ENCODE data around the gene XG. TPM values are rescaled to one million over a fixed set of nuclear protein-coding genes. Genes with fewer than 3 reads are reported as not detected.
"Not testable (repeated sequence)": the region's sequence is repeated elsewhere in the genome, so short reads cannot be mapped to it uniquely, and the experiment has no call there.

Gene XG
- total RNA-seq, 1 experiment from 2014 or later, result not detected

DNA sequence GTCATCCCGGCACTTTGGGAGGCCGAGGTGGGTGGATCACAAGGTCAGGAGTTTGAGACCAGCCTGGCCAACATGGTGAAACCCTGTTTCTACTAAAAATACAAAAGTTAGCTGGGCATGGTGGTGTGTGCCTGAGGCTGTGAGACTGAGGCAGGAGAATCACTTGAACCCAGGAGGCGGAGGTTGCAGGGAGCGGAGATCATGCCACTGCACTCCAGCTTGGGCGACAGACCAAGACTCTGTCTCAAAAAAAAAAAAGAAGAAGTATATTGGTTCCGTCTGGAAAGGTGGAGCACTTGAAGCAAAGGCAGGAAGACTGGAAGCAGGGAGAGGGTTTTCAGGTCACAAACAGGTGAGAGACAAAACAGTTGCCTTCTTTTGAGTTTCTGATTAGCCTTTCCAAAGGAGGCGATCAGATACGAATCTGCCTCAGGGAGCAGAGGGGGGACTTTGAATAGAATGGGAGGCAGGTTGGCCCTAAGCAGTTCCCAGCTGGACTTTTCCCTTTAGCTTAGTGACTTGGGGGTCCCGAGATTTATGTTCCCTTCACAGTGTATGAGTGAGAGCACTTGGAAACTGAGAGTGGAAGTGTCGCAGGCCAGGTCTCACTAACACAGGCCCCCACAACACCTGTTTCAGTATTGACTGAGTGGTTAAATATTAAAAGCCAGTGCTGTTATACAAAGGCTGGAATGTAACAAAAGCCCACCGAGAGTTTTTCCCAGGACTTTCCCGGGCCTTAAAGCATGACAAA, 28.8 kb downstream of the XG start:
- not testable (repeated sequence) for H3K27ac ChIP-seq; H3K4me3 ChIP-seq; H3K4me1 ChIP-seq (replicated peaks); H3K27me3 ChIP-seq (replicated peaks); H3K36me3 ChIP-seq; DNase-seq (ENCODE audit: low read depth in 1 of 2, low spot score in 2 of 2); H3K9me3 ChIP-seq (replicated peaks)

DNA sequence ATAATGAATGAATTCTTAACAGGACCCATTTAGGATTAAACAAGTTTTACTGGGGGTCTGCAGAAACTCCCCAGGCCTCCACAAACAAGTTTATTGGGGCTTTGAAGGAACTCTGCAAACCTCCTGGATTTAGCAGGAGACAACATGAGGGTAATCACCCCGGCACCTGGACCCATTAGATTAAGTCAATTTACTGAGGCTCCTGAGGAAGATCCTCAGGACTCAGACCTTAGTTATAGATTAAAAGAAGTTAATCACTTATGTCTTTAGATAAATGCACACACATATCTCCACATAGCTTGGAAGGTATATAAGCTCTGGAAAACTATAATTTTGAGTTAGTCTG, 29.4 kb downstream of the XG start:
- DNase-seq (ENCODE audit: low read depth in 1 of 2, low spot score in 2 of 2), result no peak
- H3K4me3 ChIP-seq, result no peak overlapping the region
- H3K27me3 ChIP-seq (replicated peaks), result no peaks in the 10 kb centered on the region
- H3K36me3 ChIP-seq, result no peaks in the 10 kb centered on the region
- H3K27ac ChIP-seq, result no peak overlapping the region
- no peaks in the 10 kb centered on the region for H3K9me3 ChIP-seq (replicated peaks)
- no peaks in the 10 kb centered on the region for H3K4me1 ChIP-seq (replicated peaks)

- Histone ChIP-seq H3K27me3 (replicated peaks) (no peaks in the 10 kb centered on the region), H3K36me3 (no peaks in the 10 kb centered on the region), H3K27ac (no peak overlapping the region), H3K4me1 (replicated peaks) (no peaks in the 10 kb centered on the region), H3K9me3 (replicated peaks) (no peaks in the 10 kb centered on the region), H3K4me3 (no peak overlapping the region)
- no peak for DNase-seq (ENCODE audit: low read depth in 1 of 2, low spot score in 2 of 2)
Measured at GRCh38 chrX:2781698-2782097, 29.9 kb downstream of the XG start.

GRCh38 chrX:2782171-2782570, 30.3 kb downstream of the XG start:
- no peaks in the 10 kb centered on the region for H3K4me1 ChIP-seq (replicated peaks)
- DNase-seq (ENCODE audit: low read depth in 1 of 2, low spot score in 2 of 2), result no peak

GRCh38 chrX:2782778-2783177, 30.9 kb downstream of the XG start:
- no peak overlapping the region for H3K4me3 ChIP-seq
- no peak for DNase-seq (ENCODE audit: low read depth in 1 of 2, low spot score in 2 of 2)
- no peaks in the 10 kb centered on the region for H3K4me1 ChIP-seq (replicated peaks)
- H3K9me3 ChIP-seq (replicated peaks), result no peaks in the 10 kb centered on the region
- no peaks in the 10 kb centered on the region for H3K36me3 ChIP-seq
- no peak overlapping the region for H3K27ac ChIP-seq
- H3K27me3 ChIP-seq (replicated peaks), result no peaks in the 10 kb centered on the region

More at GRCh38 chrX:2782171-2782570, 30.3 kb downstream of the XG start:
- H3K4me3 ChIP-seq, result no peak overlapping the region
- H3K9me3 ChIP-seq (replicated peaks), result no peaks in the 10 kb centered on the region
- H3K27me3 ChIP-seq (replicated peaks), result no peaks in the 10 kb centered on the region
- H3K36me3 ChIP-seq, result no peaks in the 10 kb centered on the region
- no peak overlapping the region for H3K27ac ChIP-seq

GRCh38 chrX:2784026-2784425, 32.2 kb downstream of the XG start:
- Histone ChIP-seq H3K4me3 (no peak overlapping the region), H3K36me3 (no peaks in the 10 kb centered on the region), H3K27ac (no peak overlapping the region), H3K4me1 (replicated peaks) (no peaks in the 10 kb centered on the region), H3K9me3 (replicated peaks) (no peaks in the 10 kb centered on the region), H3K27me3 (replicated peaks) (no peaks in the 10 kb centered on the region)
- no peak for DNase-seq (ENCODE audit: low read depth in 1 of 2, low spot score in 2 of 2)

- H3K27me3 ChIP-seq (replicated peaks), result no peaks in the 10 kb centered on the region
- no peaks in the 10 kb centered on the region for H3K4me1 ChIP-seq (replicated peaks)
- DNase-seq (ENCODE audit: low read depth in 1 of 2, low spot score in 2 of 2), result no peak
- no peaks in the 10 kb centered on the region for H3K9me3 ChIP-seq (replicated peaks)
- no peak overlapping the region for H3K4me3 ChIP-seq
- H3K36me3 ChIP-seq, result no peaks in the 10 kb centered on the region
- H3K27ac ChIP-seq, result no peak overlapping the region
Measured at GRCh38 chrX:2785538-2785937, 33.7 kb downstream of the XG start.

GRCh38 chrX:2788980-2789379, 37.1 kb downstream of the XG start:
- Histone ChIP-seq H3K27ac (no peak overlapping the region), H3K9me3 (replicated peaks) (no peaks in the 10 kb centered on the region), H3K36me3 (no peaks in the 10 kb centered on the region), H3K4me1 (replicated peaks) (no peaks in the 10 kb centered on the region), H3K4me3 (no peak overlapping the region), H3K27me3 (replicated peaks) (no peaks in the 10 kb centered on the region)
- DNase-seq (ENCODE audit: low read depth in 1 of 2, low spot score in 2 of 2), result no peak

GRCh38 chrX:2789569-2789968, 37.7 kb downstream of the XG start:
- Histone ChIP-seq H3K27me3 (replicated peaks) (no peaks in the 10 kb centered on the region), H3K27ac (no peak overlapping the region), H3K4me1 (replicated peaks) (no peaks in the 10 kb centered on the region), H3K9me3 (replicated peaks) (no peaks in the 10 kb centered on the region), H3K4me3 (no peak overlapping the region), H3K36me3 (no peaks in the 10 kb centered on the region)
- DNase-seq (ENCODE audit: low read depth in 1 of 2, low spot score in 2 of 2), result no peak

GRCh38 chrX:2793752-2794151, 41.9 kb downstream of the XG start:
- Histone ChIP-seq H3K36me3 (no peaks in the 10 kb centered on the region), H3K4me1 (replicated peaks) (no peaks in the 10 kb centered on the region), H3K27me3 (replicated peaks) (no peaks in the 10 kb centered on the region), H3K27ac (no peak overlapping the region), H3K4me3 (no peak overlapping the region), H3K9me3 (replicated peaks) (no peaks in the 10 kb centered on the region)
- no peak for DNase-seq (ENCODE audit: low read depth in 1 of 2, low spot score in 2 of 2)

DNA sequence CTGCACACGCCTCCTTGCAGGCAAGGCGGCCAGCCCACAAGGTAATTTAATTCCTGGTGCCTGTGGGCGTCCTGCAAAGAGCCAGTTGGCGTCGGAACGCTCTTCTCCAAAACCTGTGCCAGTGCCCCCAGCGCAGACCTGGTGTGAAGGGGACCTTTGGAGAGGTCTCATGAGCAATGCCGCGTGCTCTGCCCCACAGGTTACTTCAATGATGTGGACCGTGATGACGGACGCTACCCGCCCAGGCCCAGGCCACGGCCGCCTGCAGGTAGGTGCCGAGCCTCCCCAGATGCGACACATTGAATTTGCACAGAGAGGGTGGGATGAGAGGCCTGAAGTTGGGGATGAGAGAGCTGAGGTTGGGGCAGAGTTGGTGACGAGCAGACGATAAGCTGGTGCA, 42.5 kb downstream of the XG start:
- no peaks in the 10 kb centered on the region for H3K9me3 ChIP-seq (replicated peaks)

DNA sequence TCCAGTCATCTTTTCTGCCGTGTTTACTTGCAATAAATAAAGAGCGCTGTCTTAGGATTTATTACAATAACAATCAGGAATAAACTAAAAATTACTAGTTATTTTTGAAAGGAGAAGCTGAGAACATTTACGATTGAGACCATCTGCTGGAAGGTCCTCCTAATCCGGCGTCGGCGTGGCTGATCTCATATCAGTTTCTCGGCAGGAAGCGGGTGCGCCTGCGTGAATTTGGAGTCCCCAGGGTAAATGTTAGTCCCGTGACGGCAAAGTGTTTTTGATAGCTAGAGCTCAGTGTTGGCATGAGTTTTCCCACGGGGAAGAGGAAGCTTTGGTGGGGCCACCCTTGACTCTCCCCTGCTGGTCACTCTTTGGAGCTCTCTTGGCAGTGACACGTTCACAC, 45.0 kb downstream of the XG start:
- H3K36me3 ChIP-seq; H3K9me3 ChIP-seq (replicated peaks); DNase-seq (ENCODE audit: low read depth in 1 of 2, low spot score in 2 of 2); H3K4me1 ChIP-seq (replicated peaks); H3K27me3 ChIP-seq (replicated peaks); H3K4me3 ChIP-seq; H3K27ac ChIP-seq: not testable (repeated sequence)

More for the DNA sequence above, 42.5 kb downstream of the XG start:
- no peak overlapping the region for H3K27ac ChIP-seq
- H3K4me3 ChIP-seq, result no peak overlapping the region
- no peaks in the 10 kb centered on the region for H3K36me3 ChIP-seq
- no peak for DNase-seq (ENCODE audit: low read depth in 1 of 2, low spot score in 2 of 2)
- no peaks in the 10 kb centered on the region for H3K27me3 ChIP-seq (replicated peaks)
- no peaks in the 10 kb centered on the region for H3K4me1 ChIP-seq (replicated peaks)

GRCh38 chrX:2799369-2799768, 47.5 kb downstream of the XG start:
- H3K27me3 ChIP-seq (replicated peaks), result no peaks in the 10 kb centered on the region
- H3K4me3 ChIP-seq, result no peak overlapping the region
- H3K4me1 ChIP-seq (replicated peaks), result no peaks in the 10 kb centered on the region; the same call in 1 of the 2 replicates
- H3K36me3 ChIP-seq, result no peaks in the 10 kb centered on the region
- DNase-seq (ENCODE audit: low read depth in 1 of 2, low spot score in 2 of 2), result no peak
- no peak overlapping the region for H3K27ac ChIP-seq
- no peaks in the 10 kb centered on the region for H3K9me3 ChIP-seq (replicated peaks)

DNA sequence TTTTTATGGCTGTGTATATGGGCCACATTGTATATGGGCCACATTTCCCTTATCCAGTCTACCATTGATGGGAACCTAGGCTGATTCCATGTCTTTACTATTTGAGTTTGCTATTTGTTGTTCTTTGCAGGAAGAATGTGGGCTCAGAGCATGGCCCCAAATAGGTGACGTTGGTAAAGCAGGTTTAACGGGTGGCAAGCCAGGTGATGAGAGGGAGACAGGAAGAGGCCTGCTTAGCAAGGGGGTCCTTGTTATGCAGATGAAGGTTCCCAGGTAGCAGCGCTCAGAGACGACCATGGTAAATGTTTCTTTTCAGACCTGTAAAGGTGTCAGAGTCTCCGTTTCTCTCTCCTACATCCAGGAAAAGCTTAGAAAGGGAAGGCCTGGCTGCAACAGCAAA, 48.1 kb downstream of the XG start:
- not testable (repeated sequence) for H3K4me1 ChIP-seq (replicated peaks); H3K4me3 ChIP-seq; H3K27me3 ChIP-seq (replicated peaks); H3K27ac ChIP-seq; DNase-seq (ENCODE audit: low read depth in 1 of 2, low spot score in 2 of 2); H3K9me3 ChIP-seq (replicated peaks); H3K36me3 ChIP-seq

DNA sequence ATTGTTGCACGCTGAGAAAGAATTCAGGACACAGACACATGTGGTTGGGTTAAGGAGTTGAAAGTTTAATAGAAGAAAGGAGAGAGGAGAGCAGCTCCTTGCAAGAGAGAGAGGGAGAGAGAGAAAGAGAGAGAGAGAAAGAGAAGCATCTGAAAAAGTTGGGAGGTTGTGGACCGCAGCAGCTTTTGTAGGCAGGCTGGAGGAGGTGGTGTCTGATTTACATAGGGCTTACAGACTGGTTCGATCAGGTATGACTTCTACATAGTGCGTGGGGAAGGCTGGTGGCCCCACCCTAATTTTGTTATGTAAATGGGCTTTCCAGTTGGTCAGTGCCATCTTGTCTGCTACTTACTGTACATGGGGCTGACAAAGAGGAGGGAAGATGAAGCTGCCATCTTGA, 49.4 kb downstream of the XG start:
- Histone ChIP-seq H3K27me3 (replicated peaks) (no peaks in the 10 kb centered on the region), H3K9me3 (replicated peaks) (no peaks in the 10 kb centered on the region), H3K27ac (no peak overlapping the region), H3K4me1 (replicated peaks) (peaks cover 6% of the 10 kb centered on the region), H3K4me3 (no peak overlapping the region), H3K36me3 (no peaks in the 10 kb centered on the region)
- DNase-seq (ENCODE audit: low read depth in 1 of 2, low spot score in 2 of 2), result no peak

Data from SJSA1 (cell line).